ACC112 (cell line): Measurements from ENCODE around the gene GFPT1.
A peak's percentile ranks its signal among the peaks of the same experiment; 100 is the strongest.

Source experiments
- H2AFZ ChIP-seq: fragments of 200-600 bp; sonication (generic); one replicate; pipeline ENCODE4 v1.6.0; 2017; ENCODE audit warnings: antibody characterized with exemption, low read length; ENCODE audit not compliant: unreplicated experiment
- H3K27ac ChIP-seq: fragments of 200-600 bp; sonication (generic); 2 replicates; pipeline ENCODE4 v1.5.1; 2014; ENCODE audit warnings: low read depth, mild to moderate bottlenecking, antibody characterized with exemption, low read length, moderate library complexity
- H3K27me3 ChIP-seq: fragments of 200-600 bp; sonication (generic); 2 replicates; pipeline ENCODE4 v1.6.1; 2014; ENCODE audit warnings: mild to moderate bottlenecking, antibody characterized with exemption, low read length, moderate library complexity, mixed read lengths; ENCODE audit not compliant: insufficient read depth
- H3K36me3 ChIP-seq: fragments of 200-600 bp; sonication (generic); 2 replicates; pipeline ENCODE4 v1.6.1; 2016; ENCODE audit warnings: mild to moderate bottlenecking, antibody characterized with exemption, low read length, moderate library complexity, mixed read lengths; ENCODE audit not compliant: insufficient read depth
- H3K4me1 ChIP-seq: fragments of 200-600 bp; sonication (generic); one replicate; pipeline ENCODE4 v1.6.1; 2016; ENCODE audit warnings: low read length, mixed read lengths; ENCODE audit not compliant: insufficient read depth, unreplicated experiment, control insufficient read depth
- H3K4me3 ChIP-seq: fragments of 200-600 bp; sonication (generic); 2 replicates; pipeline ENCODE4 v1.5.1; 2014; ENCODE audit warnings: mild to moderate bottlenecking, low read depth, low read length
- H3K79me2 ChIP-seq: fragments of 200-600 bp; sonication (generic); one replicate; pipeline ENCODE4 v1.6.0; 2016; ENCODE audit warnings: low read length; ENCODE audit not compliant: control insufficient read depth, unreplicated experiment, insufficient read depth

Gene GFPT1

GRCh38 chr2:69291721-69292120 is 95.3 kb downstream of the GFPT1 start:
- no peak overlapping the region for H3K4me3 ChIP-seq
- H3K36me3 ChIP-seq, result no peaks in the 10 kb centered on the region
- no peak overlapping the region for H3K27ac ChIP-seq
- H3K27me3 ChIP-seq, result no peaks in the 10 kb centered on the region
- H3K4me1 ChIP-seq, result peaks cover 14% of the 10 kb centered on the region
- H2AFZ ChIP-seq, result peak overlapping the region; percentile 16
- H3K79me2 ChIP-seq, result no peaks in the 10 kb centered on the region

GRCh38 chr2:69291004-69291650 is 95.9 kb downstream of the GFPT1 start:
- Histone ChIP-seq H3K4me1 (peaks cover 14% of the 10 kb centered on the region), H3K36me3 (no peaks in the 10 kb centered on the region), H3K4me3 (no peak overlapping the region), H3K27ac (no peak overlapping the region), H2AFZ (peak overlapping the region; percentile 16), H3K27me3 (no peaks in the 10 kb centered on the region), H3K79me2 (no peaks in the 10 kb centered on the region)

GRCh38 chr2:69288429-69288828 is 98.6 kb downstream of the GFPT1 start:
- Histone ChIP-seq H3K36me3 (no peaks in the 10 kb centered on the region), H3K4me1 (peaks cover 14% of the 10 kb centered on the region), H2AFZ (no peak overlapping the region), H3K27me3 (no peaks in the 10 kb centered on the region), H3K79me2 (no peaks in the 10 kb centered on the region), H3K27ac (no peak overlapping the region), H3K4me3 (no peak overlapping the region)

GRCh38 chr2:69287544-69287943 is 99.5 kb downstream of the GFPT1 start:
- Histone ChIP-seq H3K4me1 (peaks cover 14% of the 10 kb centered on the region), H3K36me3 (no peaks in the 10 kb centered on the region), H3K27ac (no peak overlapping the region), H2AFZ (no peak overlapping the region), H3K4me3 (no peak overlapping the region), H3K27me3 (no peaks in the 10 kb centered on the region), H3K79me2 (no peaks in the 10 kb centered on the region)

GRCh38 chr2:69285379-69285894 is 101.6 kb downstream of the GFPT1 start:
- Histone ChIP-seq H3K36me3 (no peaks in the 10 kb centered on the region), H3K27me3 (no peaks in the 10 kb centered on the region), H3K4me1 (no peaks in the 10 kb centered on the region), H3K79me2 (no peaks in the 10 kb centered on the region), H3K27ac (no peak overlapping the region), H3K4me3 (no peak overlapping the region), H2AFZ (no peak overlapping the region)

- no peaks in the 10 kb centered on the region for H3K27me3 ChIP-seq
- H3K4me3 ChIP-seq, result no peak overlapping the region
Measured at GRCh38 chr2:69280796-69281412, 106.1 kb downstream of the GFPT1 start.

GRCh38 chr2:69279931-69280681 is 106.9 kb downstream of the GFPT1 start:
- Histone ChIP-seq H3K4me3 (no peak overlapping the region), H3K27ac (no peak overlapping the region), H3K36me3 (no peaks in the 10 kb centered on the region), H2AFZ (no peak overlapping the region), H3K4me1 (no peaks in the 10 kb centered on the region), H3K27me3 (no peaks in the 10 kb centered on the region), H3K79me2 (no peaks in the 10 kb centered on the region)

More at GRCh38 chr2:69280796-69281412, 106.1 kb downstream of the GFPT1 start:
- no peaks in the 10 kb centered on the region for H3K79me2 ChIP-seq
- H3K4me1 ChIP-seq, result no peaks in the 10 kb centered on the region
- H3K36me3 ChIP-seq, result no peaks in the 10 kb centered on the region
- H3K27ac ChIP-seq, result no peak overlapping the region
- H2AFZ ChIP-seq, result no peak overlapping the region

- Histone ChIP-seq H3K4me1 (no peaks in the 10 kb centered on the region), H2AFZ (no peak overlapping the region), H3K27me3 (no peaks in the 10 kb centered on the region), H3K27ac (no peak overlapping the region), H3K4me3 (no peak overlapping the region), H3K79me2 (no peaks in the 10 kb centered on the region), H3K36me3 (no peaks in the 10 kb centered on the region)
Measured at GRCh38 chr2:69279211-69279610, 107.8 kb downstream of the GFPT1 start.

GRCh38 chr2:69278366-69278765 is 108.7 kb downstream of the GFPT1 start:
- Histone ChIP-seq H2AFZ (no peak overlapping the region), H3K4me1 (no peaks in the 10 kb centered on the region), H3K4me3 (no peak overlapping the region), H3K27ac (no peak overlapping the region), H3K36me3 (no peaks in the 10 kb centered on the region), H3K27me3 (no peaks in the 10 kb centered on the region), H3K79me2 (no peaks in the 10 kb centered on the region)

GRCh38 chr2:69275490-69275889 is 111.5 kb downstream of the GFPT1 start:
- Histone ChIP-seq H3K79me2 (no peaks in the 10 kb centered on the region), H3K4me1 (no peaks in the 10 kb centered on the region), H3K27ac (no peak overlapping the region), H3K27me3 (no peaks in the 10 kb centered on the region), H3K36me3 (no peaks in the 10 kb centered on the region), H3K4me3 (no peak overlapping the region), H2AFZ (no peak overlapping the region)
